GM18519 (cell line): ENCODE measurements around the gene FAU.

ENCODE experiments used
- ATAC-seq: cut with Tn5 transposase; IDR thresholded peaks from one replicate; pipeline ENCODE4 v1.9.1; 2021; ENCODE audit warnings: mild to moderate bottlenecking, moderate library complexity; ENCODE audit not compliant: unreplicated experiment, low FRiP score

The FAU gene

GRCh38 chr11:65083834-65084597 is 37.9 kb downstream of the FAU start, which contains the start of the genes CDCA5 and ZFPL1:
Gene CDCA5 (minus strand): TSS chr11:65084040. CDS start chr11:65083978, 62 bp downstream.
Gene ZFPL1 (plus strand): TSS chr11:65084222. CDS start chr11:65084699, 477 bp downstream.
- peak; percentile 71 for ATAC-seq

GRCh38 chr11:65083134-65083833 is 38.6 kb downstream of the FAU start:
- no peak for ATAC-seq

- no peak for ATAC-seq
These were observed 43.1 kb downstream of the FAU start for GRCh38 chr11:65078786-65079342.

- no peak for ATAC-seq
These were observed 43.8 kb downstream of the FAU start for GRCh38 chr11:65078151-65078550.

- no peak for ATAC-seq
These were observed 44.5 kb downstream of the FAU start for GRCh38 chr11:65077451-65077850.

GRCh38 chr11:65072631-65072966 is 49.3 kb downstream of the FAU start:
- no peak for ATAC-seq

GRCh38 chr11:65071907-65072630 is 49.9 kb downstream of the FAU start:
- ATAC-seq, result no peak
